OCI-LY7 (cell line): ENCODE data around the gene PTPN14. TPM values are rescaled to one million over a fixed set of nuclear protein-coding genes. Genes with fewer than 3 reads are reported as not detected.

Source experiments
- BruUV-seq: library from RNA; stranded (reverse); fragments of 400-500 nt; replicated peaks from 2 replicates; lab custom pipeline; 2021; lab: Mats Ljungman, UMichigan
- CTCF ChIA-PET: fragments of 300-600 bp; sonication (Branson Sonifier 250); formaldehyde crosslinking; loops from one replicate; lab custom pipeline; 2022; ENCODE audit warnings: antibody characterized with exemption; ENCODE audit not compliant: unreplicated experiment; lab: Charles Lee
- POLR2A ChIA-PET: fragments of 300-600 bp; sonication (Branson Sonifier 250); formaldehyde crosslinking; loops from one replicate; lab custom pipeline; 2022; ENCODE audit warnings: antibody characterized with exemption; lab: Charles Lee
- DNase-seq: peaks from one replicate; pipeline ENCODE4 v3.0.0-alpha.2; 2015; ENCODE audit warnings: low spot score
- H2AFZ ChIP-seq: fragments of 200-600 bp; sonication (generic), shearing (Covaris generic); 2 replicates; pipeline ENCODE4 v1.6.1; 2014; ENCODE audit warnings: mild to moderate bottlenecking, antibody characterized with exemption, low read length, moderate library complexity
- H3K27ac ChIP-seq: fragments of 200-600 bp; sonication (generic); 2 replicates; pipeline ENCODE4 v1.5.1; 2014; ENCODE audit warnings: mixed run types, low read depth, mild to moderate bottlenecking, moderate library complexity, low read length, inconsistent platforms; ENCODE audit not compliant: poor library complexity, severe bottlenecking
- H3K36me3 ChIP-seq: fragments of 200-600 bp; sonication (generic); 2 replicates; pipeline ENCODE4 v1.6.1; 2014; ENCODE audit warnings: mild to moderate bottlenecking, antibody characterized with exemption, low read length, moderate library complexity, mixed read lengths; ENCODE audit not compliant: insufficient read depth
- H3K4me1 ChIP-seq: fragments of 200-600 bp; sonication (generic); 2 replicates; pipeline ENCODE4 v1.5.1; 2014; ENCODE audit warnings: mild to moderate bottlenecking, low read length; ENCODE audit not compliant: insufficient read depth, poor library complexity, severe bottlenecking
- H3K4me2 ChIP-seq: fragments of 200-600 bp; sonication (generic); 2 replicates; pipeline ENCODE4 v1.6.1; 2014; ENCODE audit warnings: mild to moderate bottlenecking, low read length
- H3K4me3 ChIP-seq: fragments of 200-600 bp; sonication (generic); 2 replicates; pipeline ENCODE4 v1.5.1; 2014; ENCODE audit warnings: mild to moderate bottlenecking, low read depth, low read length; ENCODE audit not compliant: poor library complexity, severe bottlenecking
- H3K79me2 ChIP-seq: fragments of 200-600 bp; sonication (generic); 2 replicates; pipeline ENCODE4 v1.6.1; 2016; ENCODE audit warnings: low read depth, mild to moderate bottlenecking, low read length, moderate library complexity, mixed read lengths; ENCODE audit not compliant: insufficient read depth
- H3K9me2 ChIP-seq: fragments of 200-600 bp; sonication (generic); 2 replicates; pipeline ENCODE4 v1.6.1; 2016; ENCODE audit warnings: mild to moderate bottlenecking, low read length, mixed read lengths; ENCODE audit not compliant: insufficient read depth
- H3K9me3 ChIP-seq: fragments of 200-600 bp; sonication (generic); 2 replicates; pipeline ENCODE4 v1.6.1; 2014; ENCODE audit warnings: mild to moderate bottlenecking, mixed run types, low read length, mixed read lengths
- H4K20me1 ChIP-seq: fragments of 200-600 bp; sonication (generic); 2 replicates; pipeline ENCODE4 v1.6.1; 2014; ENCODE audit warnings: mild to moderate bottlenecking, antibody characterized with exemption, low read length, moderate library complexity, mixed read lengths; ENCODE audit not compliant: insufficient read depth
- EZH2phosphoT487 ChIP-seq: fragments of 200-600 bp; sonication (generic); IDR thresholded peaks from 2 replicates; pipeline ENCODE4 v1.6.1; 2018; ENCODE audit warnings: low read depth, borderline replicate concordance, mild to moderate bottlenecking, mixed run types, antibody characterized with exemption, low read length, moderate library complexity, mixed read lengths
- intact Hi-C: fragments of 100-400 bp; cut with micrococcal nuclease; formaldehyde crosslinking; loops from one replicate; pipeline ENCODE4 v1.10.0; 2022; ENCODE audit not compliant: unreplicated experiment
- total RNA-seq, 2 experiments: library from RNA; depleted of rRNA in 1 of 2; stranded (reverse); fragments of >200 nt in 1 of 2; shearing (Covaris generic) in 1 of 2; gene quantifications; 2 replicates each; pipeline ENCODE4 v1.2.3, GENCODE V29; 2014 to 2022
- TF ChIP-seq, protein P1 (sequence below): fragments of 200-600 bp; sonication (generic); conservative IDR thresholded peaks from 2 replicates; pipeline ENCODE4 v1.5.1; 2014; ENCODE audit warnings: mild to moderate bottlenecking, antibody characterized with exemption, low read length, moderate library complexity, mixed read lengths

Gene PTPN14
- total RNA-seq, 2 experiments from 2014 or later = not detected

DNA sequence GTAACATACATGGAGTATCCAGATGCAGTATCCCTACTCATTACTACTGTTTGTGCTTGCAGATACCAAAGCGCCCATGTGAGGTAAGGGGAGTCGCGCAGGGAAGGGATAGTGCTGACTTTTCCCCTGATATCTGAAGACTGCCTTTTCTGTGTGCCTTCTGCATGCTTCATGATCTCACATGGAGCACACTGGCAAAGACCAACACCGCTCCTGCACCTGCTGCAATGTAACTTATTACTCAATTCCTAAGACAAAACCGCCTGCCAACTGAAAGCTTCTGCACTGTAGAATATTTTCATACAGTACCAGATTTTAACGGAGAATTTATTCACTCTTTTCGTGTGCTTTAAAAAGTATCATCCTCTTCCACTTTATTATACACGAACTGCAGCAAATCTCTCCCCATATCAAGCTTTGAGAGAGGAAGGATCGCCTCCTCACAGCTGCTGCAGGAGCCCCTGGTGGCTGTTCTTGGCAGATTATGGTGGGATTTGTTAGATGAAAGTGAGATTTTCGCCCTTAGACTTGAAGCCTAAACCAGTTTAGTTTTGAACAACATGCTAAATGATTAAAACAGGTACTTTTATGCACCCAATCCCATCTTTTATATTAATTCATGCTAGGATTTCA, 99.1 kb downstream of the PTPN14 start:
- CTCF ChIA-PET = no interaction called here

DNA sequence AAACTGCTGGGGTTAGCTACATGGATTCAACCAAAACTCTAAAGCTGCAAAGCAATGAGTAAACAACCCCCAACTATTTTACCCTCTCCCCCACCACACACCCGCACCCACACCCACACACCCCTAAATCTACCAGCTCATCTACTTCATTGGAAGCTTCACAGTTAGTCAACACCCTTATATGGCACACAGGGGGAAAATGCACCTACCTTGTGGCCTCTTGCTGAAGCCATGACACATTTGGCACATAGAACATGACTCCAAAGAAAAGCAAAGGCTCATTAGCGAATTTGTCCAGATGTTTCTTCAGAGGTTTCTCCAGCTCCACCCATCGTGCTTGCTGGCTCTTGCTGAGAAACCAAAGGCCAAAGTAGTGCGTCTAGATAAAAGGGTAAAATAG, 99.8 kb downstream of the PTPN14 start:
- no peaks in the 10 kb centered on the region for H3K9me3 ChIP-seq
- no peak overlapping the region for H3K27ac ChIP-seq
- H3K4me3 ChIP-seq = no peak overlapping the region
- H3K4me2 ChIP-seq = no peak overlapping the region
- no peak overlapping the region for H2AFZ ChIP-seq
- no peaks in the 10 kb centered on the region for H3K9me2 ChIP-seq
- H3K79me2 ChIP-seq = no peaks in the 10 kb centered on the region
- no peak for DNase-seq
- CTCF ChIA-PET = no interaction called here
- no TSS peak for BruUV-seq
- no peak for TF ChIP-seq EZH2phosphoT487
- TF ChIP-seq, protein P1, sequence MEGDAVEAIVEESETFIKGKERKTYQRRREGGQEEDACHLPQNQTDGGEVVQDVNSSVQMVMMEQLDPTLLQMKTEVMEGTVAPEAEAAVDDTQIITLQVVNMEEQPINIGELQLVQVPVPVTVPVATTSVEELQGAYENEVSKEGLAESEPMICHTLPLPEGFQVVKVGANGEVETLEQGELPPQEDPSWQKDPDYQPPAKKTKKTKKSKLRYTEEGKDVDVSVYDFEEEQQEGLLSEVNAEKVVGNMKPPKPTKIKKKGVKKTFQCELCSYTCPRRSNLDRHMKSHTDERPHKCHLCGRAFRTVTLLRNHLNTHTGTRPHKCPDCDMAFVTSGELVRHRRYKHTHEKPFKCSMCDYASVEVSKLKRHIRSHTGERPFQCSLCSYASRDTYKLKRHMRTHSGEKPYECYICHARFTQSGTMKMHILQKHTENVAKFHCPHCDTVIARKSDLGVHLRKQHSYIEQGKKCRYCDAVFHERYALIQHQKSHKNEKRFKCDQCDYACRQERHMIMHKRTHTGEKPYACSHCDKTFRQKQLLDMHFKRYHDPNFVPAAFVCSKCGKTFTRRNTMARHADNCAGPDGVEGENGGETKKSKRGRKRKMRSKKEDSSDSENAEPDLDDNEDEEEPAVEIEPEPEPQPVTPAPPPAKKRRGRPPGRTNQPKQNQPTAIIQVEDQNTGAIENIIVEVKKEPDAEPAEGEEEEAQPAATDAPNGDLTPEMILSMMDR = no peak
- H4K20me1 ChIP-seq = no peaks in the 10 kb centered on the region
- H3K36me3 ChIP-seq = no peaks in the 10 kb centered on the region
- no peaks in the 10 kb centered on the region for H3K4me1 ChIP-seq
- intact Hi-C loops = no loop called here
- POLR2A ChIA-PET = interaction anchor here (0.9 kb wide), 1 partner anchor 50 kb away, joined by 4 read pairs; no protein-coding TSS in a partner anchor

More for the DNA sequence above, 99.1 kb downstream of the PTPN14 start:
- Histone ChIP-seq H3K4me3 (no peak overlapping the region), H3K4me1 (no peaks in the 10 kb centered on the region), H3K9me2 (no peaks in the 10 kb centered on the region), H3K4me2 (no peak overlapping the region), H3K27ac (no peak overlapping the region), H3K36me3 (no peaks in the 10 kb centered on the region), H2AFZ (no peak overlapping the region), H4K20me1 (no peaks in the 10 kb centered on the region), H3K79me2 (no peaks in the 10 kb centered on the region), H3K9me3 (no peaks in the 10 kb centered on the region)
- intact Hi-C loops = no loop called here
- no TSS peak for BruUV-seq
- TF ChIP-seq EZH2phosphoT487 = no peak
- TF ChIP-seq, protein P1 = no peak
- no peak for DNase-seq
- POLR2A ChIA-PET = interaction anchor here (0.9 kb wide), 1 partner anchor 49 kb away, joined by 4 read pairs; no protein-coding TSS in a partner anchor

GRCh38 chr1:214449371-214449770, 102.0 kb downstream of the PTPN14 start:
- TF ChIP-seq, protein P1 = no peak
- no peak for TF ChIP-seq EZH2phosphoT487
- Histone ChIP-seq H4K20me1 (no peaks in the 10 kb centered on the region), H3K79me2 (no peaks in the 10 kb centered on the region), H3K36me3 (no peaks in the 10 kb centered on the region), H3K4me3 (no peak overlapping the region), H3K4me1 (no peaks in the 10 kb centered on the region), H3K9me3 (no peaks in the 10 kb centered on the region), H3K4me2 (no peak overlapping the region), H3K9me2 (no peaks in the 10 kb centered on the region), H3K27ac (no peak overlapping the region), H2AFZ (no peak overlapping the region)
- no TSS peak for BruUV-seq
- POLR2A ChIA-PET = no interaction called here
- CTCF ChIA-PET = no interaction called here
- intact Hi-C loops = no loop called here
- DNase-seq = no peak
